T47D (cell line): ENCODE results near the gene SEL1L3.

Source experiments
- DNase-seq, 2 experiments: peaks; one replicate each; pipeline versions ENCODE4 v3.0.0 to v3.0.0-alpha.2; 2011 to 2012; ENCODE audit warnings: low read depth in 1 of 2, low spot score in 1 of 2
- JUND ChIP-seq: IDR thresholded peaks from 2 replicates; pipeline ENCODE4 v1.6.1; 2012; ENCODE audit warnings: low read depth
- in situ Hi-C: cut with HindIII; loops from 2 replicates; pipeline ENCODE4 v1.10.0; 2016; ENCODE audit warnings: low sequenced_read_pairs, low pct_unique_long_range_greater_than_20kb

The SEL1L3 gene

GRCh38 chr4:25782482-25782881 lies 80.3 kb downstream of the SEL1L3 start:
- in situ Hi-C loops: no loop called here
- TF ChIP-seq JUND: no peak
- DNase-seq: no peak

GRCh38 chr4:25779021-25779420 lies 83.8 kb downstream of the SEL1L3 start:
- in situ Hi-C loops: no loop called here
- no peak for TF ChIP-seq JUND
- no peak for DNase-seq

GRCh38 chr4:25776795-25777194 lies 86.0 kb downstream of the SEL1L3 start:
- no peak for DNase-seq
- TF ChIP-seq JUND: no peak
- in situ Hi-C loops: no loop called here

- DNase-seq: no peak
- TF ChIP-seq JUND: no peak
- in situ Hi-C loops: no loop called here
Measured at GRCh38 chr4:25775166-25775565, 87.6 kb downstream of the SEL1L3 start.

GRCh38 chr4:25773358-25773757 lies 89.4 kb downstream of the SEL1L3 start:
- in situ Hi-C loops: no loop called here
- no peak for DNase-seq
- TF ChIP-seq JUND: no peak

GRCh38 chr4:25771672-25772071 lies 91.1 kb downstream of the SEL1L3 start:
- DNase-seq: no peak
- no peak for TF ChIP-seq JUND
- in situ Hi-C loops: no loop called here

GRCh38 chr4:25770847-25771246 lies 91.9 kb downstream of the SEL1L3 start:
- in situ Hi-C loops: no loop called here
- no peak for TF ChIP-seq JUND
- no peak for DNase-seq

GRCh38 chr4:25769251-25769650 lies 93.5 kb downstream of the SEL1L3 start:
- DNase-seq: no peak
- in situ Hi-C loops: no loop called here
- no peak for TF ChIP-seq JUND

- DNase-seq: peak; percentile 13 to 76
- no peak for TF ChIP-seq JUND
- in situ Hi-C loops: no loop called here
Measured at GRCh38 chr4:25767877-25768725, 94.7 kb downstream of the SEL1L3 start.

- DNase-seq: no peak
- no peak for TF ChIP-seq JUND
- in situ Hi-C loops: no loop called here
Measured at GRCh38 chr4:25760518-25761157, 102.2 kb downstream of the SEL1L3 start.

GRCh38 chr4:25760048-25760447 lies 102.7 kb downstream of the SEL1L3 start:
- in situ Hi-C loops: no loop called here
- no peak for TF ChIP-seq JUND
- no peak for DNase-seq

GRCh38 chr4:25759101-25759500 lies 103.7 kb downstream of the SEL1L3 start:
- TF ChIP-seq JUND: no peak
- in situ Hi-C loops: no loop called here
- DNase-seq: no peak

- TF ChIP-seq JUND: no peak
- in situ Hi-C loops: no loop called here
- no peak for DNase-seq
Measured at GRCh38 chr4:25757452-25757851, 105.3 kb downstream of the SEL1L3 start.

GRCh38 chr4:25756503-25756902 lies 106.3 kb downstream of the SEL1L3 start:
- TF ChIP-seq JUND: no peak
- no peak for DNase-seq
- in situ Hi-C loops: no loop called here
